A549 (cell line): Measurements from ENCODE around the gene CENPM.

Experiments
- EHMT2 ChIP-seq: fragments of 200-600 bp; sonication (generic); IDR thresholded peaks from 2 replicates; pipeline ENCODE4 v1.6.1; 2016; ENCODE audit warnings: antibody characterized with exemption, low read depth, mild to moderate bottlenecking, moderate library complexity
- ESRRA ChIP-seq: fragments of 150-350 bp; IDR thresholded peaks from 2 replicates; pipeline ENCODE4 v1.6.1; 2014; ENCODE audit warnings: mild to moderate bottlenecking, low read length, borderline replicate concordance
- FOXS1 ChIP-seq: fragments of 250-450 bp; sonication (Bioruptor Pico); IDR thresholded peaks from 2 replicates; pipeline ENCODE4 v1.5.0; 2020; ENCODE audit warnings: mild to moderate bottlenecking, moderate library complexity
- HEYL ChIP-seq: fragments of 250-450 bp; sonication (Bioruptor Pico); IDR thresholded peaks from 2 replicates; pipeline ENCODE4 v1.8.0; 2021; ENCODE audit warnings: mild to moderate bottlenecking, moderate library complexity
- MAZ ChIP-seq: fragments of 150-350 bp; IDR thresholded peaks from 2 replicates; pipeline ENCODE4 v1.6.1; 2014; ENCODE audit warnings: antibody characterized with exemption, low read depth, low read length, borderline replicate concordance
- MYC ChIP-seq: IDR thresholded peaks from 2 replicates; pipeline ENCODE4 v1.6.1; 2012; ENCODE audit warnings: mild to moderate bottlenecking, inconsistent platforms, low read length, improper control_type of control experiment, borderline replicate concordance
- POLR2A ChIP-seq: IDR thresholded peaks from 2 replicates; pipeline ENCODE4 v1.6.1; 2012; ENCODE audit warnings: mild to moderate bottlenecking, low read length
- SREBF2 ChIP-seq: fragments of 450-650 bp; IDR thresholded peaks from 2 replicates; pipeline ENCODE4 v1.6.1; 2014; ENCODE audit warnings: mild to moderate bottlenecking, moderate library complexity
- TF ChIP-seq, protein P1 (sequence below): fragments of >200 bp; sonication (Bioruptor Twin); formaldehyde crosslinking; IDR thresholded peaks from 2 replicates; pipeline ENCODE4 v1.6.1; 2016
- TF ChIP-seq, protein P2 (sequence below): fragments of >200 bp; sonication (Bioruptor Twin); formaldehyde crosslinking; IDR thresholded peaks from 3 replicates; pipeline ENCODE4 v1.5.1; 2016
- TF ChIP-seq, protein P3 (sequence below): fragments of 200-600 bp; sonication (generic); IDR thresholded peaks from 2 replicates; pipeline ENCODE4 v1.6.1; 2016; ENCODE audit warnings: antibody characterized with exemption, mild to moderate bottlenecking, moderate library complexity
- TF ChIP-seq, protein P4 (sequence below): fragments of 250-450 bp; sonication (Bioruptor Pico); IDR thresholded peaks from 2 replicates; pipeline ENCODE4 v1.5.0; 2021; ENCODE audit warnings: mild to moderate bottlenecking, moderate library complexity, borderline replicate concordance

DNA sequence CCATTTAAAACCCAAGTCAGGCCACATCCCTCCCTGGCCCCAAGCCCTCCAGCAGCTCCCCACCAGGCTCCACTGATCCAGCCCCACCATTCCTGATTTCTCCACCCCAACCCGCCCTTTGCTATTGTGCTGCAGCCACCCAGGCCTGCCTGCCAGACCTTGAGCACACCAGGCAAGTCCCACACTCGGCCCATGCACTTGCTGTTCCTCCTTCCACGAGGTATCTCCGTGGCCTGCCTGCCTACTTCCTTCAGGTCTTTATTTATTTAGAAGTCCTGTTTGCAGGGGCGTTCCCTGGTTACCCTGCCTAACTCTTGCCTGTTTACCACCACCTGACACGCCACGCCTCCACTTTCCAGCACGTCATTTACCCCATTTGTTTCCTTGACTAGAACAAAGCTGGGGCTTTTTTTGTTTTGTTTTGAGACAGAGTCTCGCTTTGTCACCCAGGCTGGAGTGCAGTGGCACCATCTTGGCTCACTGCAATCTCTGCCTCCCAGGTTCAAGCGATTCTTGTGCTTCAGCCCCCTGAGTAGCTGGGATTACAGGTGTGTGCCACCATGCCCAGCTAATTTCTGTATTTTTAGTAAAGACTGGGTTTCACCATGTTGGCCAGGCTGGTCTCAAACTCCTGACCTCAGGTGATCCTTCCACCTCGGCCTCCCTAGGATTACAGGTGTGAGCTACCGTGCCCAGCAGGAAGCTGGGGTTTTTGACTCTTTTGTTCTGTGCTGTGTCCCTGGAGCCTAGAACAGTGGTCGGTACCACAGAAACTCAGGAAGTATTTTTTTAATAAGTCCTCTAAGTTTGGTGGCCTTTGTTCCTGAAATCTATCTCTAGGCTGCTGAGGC is 6.7 kb downstream of the CENPM start:
- TF ChIP-seq POLR2A (no peak), FOXS1 (CRISPR knock-in tag) (no peak), HEYL (CRISPR knock-in tag) (no peak), EHMT2 (no peak), SREBF2 (no peak), MYC (no peak), ESRRA (no peak), MAZ (no peak)
- TF ChIP-seq, protein P1, sequence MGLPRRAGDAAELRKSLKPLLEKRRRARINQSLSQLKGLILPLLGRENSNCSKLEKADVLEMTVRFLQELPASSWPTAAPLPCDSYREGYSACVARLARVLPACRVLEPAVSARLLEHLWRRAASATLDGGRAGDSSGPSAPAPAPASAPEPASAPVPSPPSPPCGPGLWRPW = no peak
- TF ChIP-seq, protein P2, sequence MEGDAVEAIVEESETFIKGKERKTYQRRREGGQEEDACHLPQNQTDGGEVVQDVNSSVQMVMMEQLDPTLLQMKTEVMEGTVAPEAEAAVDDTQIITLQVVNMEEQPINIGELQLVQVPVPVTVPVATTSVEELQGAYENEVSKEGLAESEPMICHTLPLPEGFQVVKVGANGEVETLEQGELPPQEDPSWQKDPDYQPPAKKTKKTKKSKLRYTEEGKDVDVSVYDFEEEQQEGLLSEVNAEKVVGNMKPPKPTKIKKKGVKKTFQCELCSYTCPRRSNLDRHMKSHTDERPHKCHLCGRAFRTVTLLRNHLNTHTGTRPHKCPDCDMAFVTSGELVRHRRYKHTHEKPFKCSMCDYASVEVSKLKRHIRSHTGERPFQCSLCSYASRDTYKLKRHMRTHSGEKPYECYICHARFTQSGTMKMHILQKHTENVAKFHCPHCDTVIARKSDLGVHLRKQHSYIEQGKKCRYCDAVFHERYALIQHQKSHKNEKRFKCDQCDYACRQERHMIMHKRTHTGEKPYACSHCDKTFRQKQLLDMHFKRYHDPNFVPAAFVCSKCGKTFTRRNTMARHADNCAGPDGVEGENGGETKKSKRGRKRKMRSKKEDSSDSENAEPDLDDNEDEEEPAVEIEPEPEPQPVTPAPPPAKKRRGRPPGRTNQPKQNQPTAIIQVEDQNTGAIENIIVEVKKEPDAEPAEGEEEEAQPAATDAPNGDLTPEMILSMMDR = no peak
- TF ChIP-seq, protein P3, sequence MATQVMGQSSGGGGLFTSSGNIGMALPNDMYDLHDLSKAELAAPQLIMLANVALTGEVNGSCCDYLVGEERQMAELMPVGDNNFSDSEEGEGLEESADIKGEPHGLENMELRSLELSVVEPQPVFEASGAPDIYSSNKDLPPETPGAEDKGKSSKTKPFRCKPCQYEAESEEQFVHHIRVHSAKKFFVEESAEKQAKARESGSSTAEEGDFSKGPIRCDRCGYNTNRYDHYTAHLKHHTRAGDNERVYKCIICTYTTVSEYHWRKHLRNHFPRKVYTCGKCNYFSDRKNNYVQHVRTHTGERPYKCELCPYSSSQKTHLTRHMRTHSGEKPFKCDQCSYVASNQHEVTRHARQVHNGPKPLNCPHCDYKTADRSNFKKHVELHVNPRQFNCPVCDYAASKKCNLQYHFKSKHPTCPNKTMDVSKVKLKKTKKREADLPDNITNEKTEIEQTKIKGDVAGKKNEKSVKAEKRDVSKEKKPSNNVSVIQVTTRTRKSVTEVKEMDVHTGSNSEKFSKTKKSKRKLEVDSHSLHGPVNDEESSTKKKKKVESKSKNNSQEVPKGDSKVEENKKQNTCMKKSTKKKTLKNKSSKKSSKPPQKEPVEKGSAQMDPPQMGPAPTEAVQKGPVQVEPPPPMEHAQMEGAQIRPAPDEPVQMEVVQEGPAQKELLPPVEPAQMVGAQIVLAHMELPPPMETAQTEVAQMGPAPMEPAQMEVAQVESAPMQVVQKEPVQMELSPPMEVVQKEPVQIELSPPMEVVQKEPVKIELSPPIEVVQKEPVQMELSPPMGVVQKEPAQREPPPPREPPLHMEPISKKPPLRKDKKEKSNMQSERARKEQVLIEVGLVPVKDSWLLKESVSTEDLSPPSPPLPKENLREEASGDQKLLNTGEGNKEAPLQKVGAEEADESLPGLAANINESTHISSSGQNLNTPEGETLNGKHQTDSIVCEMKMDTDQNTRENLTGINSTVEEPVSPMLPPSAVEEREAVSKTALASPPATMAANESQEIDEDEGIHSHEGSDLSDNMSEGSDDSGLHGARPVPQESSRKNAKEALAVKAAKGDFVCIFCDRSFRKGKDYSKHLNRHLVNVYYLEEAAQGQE = no peak
- TF ChIP-seq, protein P4, sequence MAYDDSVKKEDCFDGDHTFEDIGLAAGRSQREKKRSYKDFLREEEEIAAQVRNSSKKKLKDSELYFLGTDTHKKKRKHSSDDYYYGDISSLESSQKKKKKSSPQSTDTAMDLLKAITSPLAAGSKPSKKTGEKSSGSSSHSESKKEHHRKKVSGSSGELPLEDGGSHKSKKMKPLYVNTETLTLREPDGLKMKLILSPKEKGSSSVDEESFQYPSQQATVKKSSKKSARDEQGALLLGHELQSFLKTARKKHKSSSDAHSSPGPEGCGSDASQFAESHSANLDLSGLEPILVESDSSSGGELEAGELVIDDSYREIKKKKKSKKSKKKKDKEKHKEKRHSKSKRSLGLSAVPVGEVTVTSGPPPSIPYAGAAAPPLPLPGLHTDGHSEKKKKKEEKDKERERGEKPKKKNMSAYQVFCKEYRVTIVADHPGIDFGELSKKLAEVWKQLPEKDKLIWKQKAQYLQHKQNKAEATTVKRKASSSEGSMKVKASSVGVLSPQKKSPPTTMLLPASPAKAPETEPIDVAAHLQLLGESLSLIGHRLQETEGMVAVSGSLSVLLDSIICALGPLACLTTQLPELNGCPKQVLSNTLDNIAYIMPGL (CRISPR knock-in tag) = no peak
